ENCODE data around the gene BCAP31. TPM values are rescaled to one million over a fixed set of nuclear protein-coding genes. Genes with fewer than 3 reads are reported as not detected.

Gene BCAP31
- polyA plus RNA-seq, 1 donor from 2014 or later, result 254 TPM

DNA sequence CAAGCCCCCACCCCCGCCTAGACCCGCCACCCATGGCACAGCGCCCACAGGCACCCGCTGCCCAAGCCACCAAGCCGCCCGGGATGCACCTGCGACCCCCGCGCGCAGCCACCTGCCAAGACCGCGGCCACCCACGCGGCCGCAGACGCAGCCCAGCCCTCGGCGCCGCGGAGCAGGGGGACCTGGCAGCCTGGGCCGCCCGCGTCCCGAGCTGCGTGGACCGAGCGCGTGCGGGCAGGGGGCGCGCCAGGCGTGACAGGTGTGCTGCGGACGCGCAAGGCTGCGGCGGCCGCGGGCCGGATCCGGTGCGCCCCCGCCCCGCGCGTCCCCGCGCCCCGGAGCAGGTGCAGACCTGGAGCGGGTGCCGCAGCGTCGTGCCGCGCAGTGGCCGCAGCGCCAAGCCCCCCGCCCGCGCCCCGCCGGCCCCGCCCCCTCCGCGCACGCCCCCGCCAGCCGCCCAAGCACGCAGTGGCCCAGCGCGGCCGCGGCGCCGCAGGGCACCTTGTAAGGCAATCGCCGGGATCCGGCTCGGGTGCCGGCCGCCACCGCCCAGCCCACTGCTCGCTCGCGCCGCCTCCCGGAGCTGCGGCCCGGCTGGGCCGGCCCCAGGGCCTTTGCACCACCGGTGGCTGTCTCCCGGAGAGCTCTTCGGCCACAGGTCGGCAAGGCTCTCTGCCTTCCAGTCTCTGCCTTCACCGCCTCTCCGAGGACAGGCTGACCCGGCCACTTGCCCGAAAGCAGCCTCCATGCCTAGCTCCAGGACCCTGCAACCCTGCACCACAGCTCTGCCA is 50.6 kb downstream of the BCAP31 start, which contains the start of gene PNCK:
TSS of gene PNCK (minus strand) at position 386 of the 791 bp plus-strand sequence. CDS start 737 bp downstream, outside the sequence.
- Mint-ChIP-seq H3K4me3 (peak within 1 kb of the TSS in 2 of 4 donors; percentile 39 to 43), H3K4me1 (peaks cover 0 to 4% (median 2%) of the 10 kb centered on the region in 3 donors), H3K27ac (no peak within 1 kb of the TSS), H3K36me3 (no peaks in the 10 kb centered on the region), H3K9me3 (no peaks in the 10 kb centered on the region), H3K27me3 (peaks cover 16% of the 10 kb centered on the region)

DNA sequence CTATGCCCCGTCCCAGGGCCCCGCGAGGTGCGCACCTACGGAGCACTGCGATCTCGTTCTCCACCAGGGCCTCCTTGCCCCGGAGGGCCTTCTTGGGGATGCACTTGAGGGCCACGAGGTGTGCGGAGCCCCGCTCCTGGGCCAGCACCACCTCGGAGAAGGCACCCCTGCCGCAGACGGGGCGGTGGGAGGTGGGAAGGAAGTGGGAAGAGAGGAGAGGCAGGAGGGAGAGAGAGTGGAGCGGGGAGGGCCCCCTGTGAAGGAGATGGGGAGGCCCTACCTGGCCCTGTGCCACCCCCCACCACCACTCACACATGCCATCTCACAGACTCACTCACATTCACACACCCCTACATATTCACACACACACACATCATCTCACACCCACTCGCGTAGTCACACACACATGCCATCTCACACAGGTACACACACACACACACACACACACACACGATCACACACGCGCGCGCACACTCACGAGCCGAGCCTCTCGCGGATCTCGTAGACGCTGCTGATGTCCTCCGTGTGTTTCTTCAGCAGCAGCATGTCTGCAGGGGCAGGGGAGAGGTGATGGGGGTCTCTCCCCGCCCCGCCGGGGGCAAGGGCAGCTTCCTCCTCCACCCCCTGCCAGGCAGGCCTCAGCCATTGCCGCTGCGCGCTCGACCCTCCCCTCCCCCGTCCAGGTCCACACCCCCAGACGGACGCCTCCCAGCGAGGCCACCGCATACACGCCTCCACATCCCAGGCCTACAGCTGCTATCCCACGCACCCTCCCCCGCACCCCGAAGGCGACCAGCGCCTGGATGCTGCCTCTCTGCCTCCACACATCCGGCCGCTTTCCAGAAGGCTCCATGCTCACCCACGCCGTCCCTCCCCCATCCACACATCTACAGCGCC is 51.4 kb downstream of the BCAP31 start:
- peaks cover 4 to 7% (median 4%) of the 10 kb centered on the region in 3 donors for H3K4me1 Mint-ChIP-seq
- H3K27me3 Mint-ChIP-seq, result peaks cover 16% of the 10 kb centered on the region
- no peak overlapping the region for H3K27ac Mint-ChIP-seq
- no peaks in the 10 kb centered on the region for H3K36me3 Mint-ChIP-seq
- no peaks in the 10 kb centered on the region for H3K9me3 Mint-ChIP-seq
- H3K4me3 Mint-ChIP-seq, result peak overlapping the region in 1 of 4 donors; percentile 39

DNA sequence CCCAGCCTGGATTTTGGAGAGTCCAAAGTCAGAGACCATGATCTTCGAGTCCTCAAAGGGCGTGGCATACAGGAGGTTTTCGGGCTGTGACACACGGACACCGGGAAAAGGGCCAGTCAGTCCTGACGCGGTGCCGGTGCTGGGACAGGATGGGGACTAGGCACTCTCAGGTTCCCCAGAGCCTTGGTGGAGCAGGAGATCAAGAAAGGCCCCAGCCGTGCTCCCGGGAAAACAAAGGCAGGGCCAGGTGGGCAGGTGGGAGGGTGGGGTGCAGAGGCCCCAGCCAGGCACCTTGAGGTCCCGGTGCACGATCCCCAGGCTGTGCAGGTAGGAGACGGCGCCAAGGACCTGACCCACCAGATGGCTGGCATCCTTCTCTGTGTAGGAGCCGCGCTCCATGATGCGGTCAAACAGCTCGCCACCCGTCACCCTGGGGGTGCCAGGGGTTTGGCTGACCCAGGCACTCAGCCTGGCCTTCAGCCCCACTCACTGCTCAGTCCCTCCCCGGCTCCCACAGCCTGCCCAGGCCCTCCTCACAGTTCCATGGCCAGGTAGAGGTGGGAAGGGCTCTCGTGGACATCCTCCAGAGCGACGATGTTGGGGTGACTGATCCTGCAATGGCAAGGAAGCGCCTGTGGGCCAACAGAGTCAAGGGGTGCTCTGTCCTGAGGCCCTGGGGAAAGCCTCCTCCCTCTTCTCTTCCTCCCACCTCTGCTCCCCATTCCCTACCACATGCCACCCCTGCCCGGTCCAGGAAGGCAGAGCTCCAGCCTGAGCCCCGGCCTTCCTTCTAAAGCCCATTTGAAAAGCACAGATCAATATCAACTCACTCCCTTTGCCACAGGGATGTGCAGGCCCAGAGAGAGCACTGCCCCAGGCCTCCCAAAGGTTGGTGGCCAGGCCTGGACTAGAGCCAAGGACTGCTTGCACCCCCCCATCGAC is 52.3 kb downstream of the BCAP31 start:
- Mint-ChIP-seq H3K36me3 (no peaks in the 10 kb centered on the region), H3K9me3 (no peaks in the 10 kb centered on the region), H3K27ac (no peak overlapping the region), H3K4me1 (peaks cover 4 to 7% (median 4%) of the 10 kb centered on the region in 3 donors), H3K4me3 (no peak overlapping the region), H3K27me3 (peaks cover 14% of the 10 kb centered on the region)

DNA sequence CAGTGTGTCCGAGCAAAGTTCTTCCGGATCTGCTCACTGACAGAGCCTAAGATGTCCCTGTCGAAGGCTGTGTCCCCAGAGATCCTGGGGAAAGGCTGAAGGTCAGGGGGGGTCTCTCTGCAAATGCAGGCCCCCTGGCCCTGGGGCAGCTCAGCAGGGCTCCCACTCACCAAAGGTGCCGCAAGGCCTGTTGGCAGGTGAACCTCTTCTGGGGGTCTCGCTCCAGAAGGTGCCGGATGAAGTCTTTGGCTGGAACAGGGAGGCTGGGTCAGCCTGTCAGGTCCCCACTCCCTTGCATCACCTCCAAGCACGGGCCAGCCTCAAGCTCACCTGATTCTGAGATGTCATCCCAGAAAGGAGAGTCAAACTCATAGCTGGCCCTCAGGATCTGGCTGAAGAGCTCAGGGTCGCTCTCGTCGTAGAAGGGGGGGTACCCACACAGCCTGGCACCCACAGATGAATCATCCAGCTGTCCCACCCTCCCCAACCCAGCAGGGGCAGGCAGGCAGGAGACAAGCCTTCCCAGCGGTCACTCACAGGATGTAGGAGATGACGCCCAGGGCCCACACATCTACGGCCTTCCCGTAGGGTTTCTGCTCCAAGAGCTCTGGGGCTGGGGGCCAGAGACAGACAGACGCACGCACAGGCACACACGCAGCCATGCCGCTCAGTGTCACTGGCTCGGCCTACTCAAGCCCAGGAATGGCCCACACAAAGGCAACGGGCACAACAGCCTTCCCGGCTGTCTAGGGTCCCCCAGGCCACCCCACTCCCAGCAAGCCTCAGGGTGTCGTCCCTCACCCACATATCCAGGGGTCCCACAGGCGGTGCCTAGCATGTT is 53.2 kb downstream of the BCAP31 start:
- peaks cover 3 to 7% (median 4%) of the 10 kb centered on the region in 3 donors for H3K4me1 Mint-ChIP-seq
- no peak overlapping the region for H3K4me3 Mint-ChIP-seq
- peaks cover 12% of the 10 kb centered on the region for H3K27me3 Mint-ChIP-seq
- no peak overlapping the region for H3K27ac Mint-ChIP-seq
- no peaks in the 10 kb centered on the region for H3K36me3 Mint-ChIP-seq
- H3K9me3 Mint-ChIP-seq, result no peaks in the 10 kb centered on the region

DNA sequence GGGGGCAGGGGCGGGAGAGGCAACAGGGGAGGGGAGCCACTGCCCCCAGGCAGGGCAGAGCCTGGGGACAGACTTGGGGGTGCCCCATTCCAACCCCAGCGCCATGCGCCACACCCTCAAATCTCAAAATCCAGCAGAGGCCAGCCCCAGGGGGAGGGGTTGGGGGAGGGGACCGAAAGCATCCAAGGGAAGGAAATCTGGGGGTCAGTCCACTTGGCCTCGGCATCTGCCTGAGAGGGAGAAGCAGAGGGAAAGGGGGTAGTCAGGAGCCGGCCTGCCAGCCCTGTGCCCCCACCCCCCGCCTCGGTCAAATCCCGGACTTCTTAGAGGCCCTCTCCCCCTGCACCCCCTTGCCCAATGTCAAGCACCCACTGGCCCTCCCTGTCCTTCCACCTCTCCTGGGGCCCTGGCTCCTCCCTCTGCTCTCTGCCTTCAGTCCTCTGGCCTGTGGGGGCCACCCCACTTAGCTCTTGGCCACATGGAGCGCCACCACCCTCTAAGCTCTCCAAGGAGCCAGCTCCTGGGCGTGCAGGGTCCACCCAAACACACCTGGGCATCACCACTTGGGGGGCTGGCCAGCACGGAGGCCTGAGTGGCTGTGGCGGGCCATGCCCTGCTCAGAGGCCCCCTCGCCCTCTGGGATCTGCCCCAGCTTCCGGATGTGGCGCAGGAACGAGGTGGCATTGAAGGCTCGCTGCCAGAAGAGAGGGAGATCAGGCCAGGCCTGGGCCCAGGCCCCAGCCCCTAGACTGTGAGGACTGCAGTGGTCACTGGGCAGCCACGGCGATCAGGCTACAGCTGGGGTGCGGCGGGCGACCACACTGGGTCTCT is 54.1 kb downstream of the BCAP31 start:
- H3K4me1 Mint-ChIP-seq, result peaks cover 2 to 6% (median 4%) of the 10 kb centered on the region in 3 donors
- no peak overlapping the region for H3K27ac Mint-ChIP-seq
- no peaks in the 10 kb centered on the region for H3K36me3 Mint-ChIP-seq
- peaks cover 10% of the 10 kb centered on the region for H3K27me3 Mint-ChIP-seq
- no peak overlapping the region for H3K4me3 Mint-ChIP-seq
- no peaks in the 10 kb centered on the region for H3K9me3 Mint-ChIP-seq

DNA sequence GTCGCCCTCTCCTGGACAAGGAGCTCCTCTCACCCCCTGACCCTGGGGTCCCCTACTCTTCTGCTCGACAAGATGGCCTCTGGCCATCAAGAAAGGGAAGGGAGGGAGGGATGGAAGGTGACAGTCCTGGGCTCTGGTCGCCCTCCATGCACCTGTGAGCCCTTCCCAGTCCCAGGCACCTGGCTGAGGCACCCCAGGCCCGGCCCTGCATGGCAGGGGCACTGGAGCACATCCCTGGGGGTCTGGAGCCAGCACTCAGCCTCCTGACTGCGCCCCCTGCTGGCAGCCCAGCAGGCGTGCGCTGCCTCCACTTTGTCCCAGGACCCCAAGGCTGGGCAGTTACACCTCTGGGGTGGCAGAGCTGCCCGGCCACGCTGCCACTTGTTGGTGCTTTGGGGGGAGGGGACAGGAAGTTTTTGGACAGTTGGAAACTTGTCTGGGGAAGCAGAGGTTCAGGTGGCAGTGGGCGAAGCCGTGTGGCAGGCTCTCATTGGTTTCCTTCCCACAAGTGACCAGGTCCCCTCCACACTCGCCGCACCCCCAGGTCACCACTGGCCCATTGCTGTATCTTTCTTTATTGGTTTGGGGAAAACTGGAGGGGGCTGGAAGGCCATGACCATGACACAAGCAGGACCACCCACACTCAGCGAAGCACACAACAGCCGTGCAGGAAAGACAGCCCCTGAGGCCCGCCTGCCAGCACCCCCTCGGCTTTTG is 54.9 kb downstream of the BCAP31 start:
- Mint-ChIP-seq H3K9me3 (peaks cover 0 to 3% (median 0%) of the 10 kb centered on the region in 3 donors), H3K36me3 (no peaks in the 10 kb centered on the region), H3K4me1 (peaks cover 2 to 6% (median 4%) of the 10 kb centered on the region in 3 donors), H3K4me3 (no peak overlapping the region), H3K27me3 (peaks cover 5% of the 10 kb centered on the region), H3K27ac (no peak overlapping the region)

DNA sequence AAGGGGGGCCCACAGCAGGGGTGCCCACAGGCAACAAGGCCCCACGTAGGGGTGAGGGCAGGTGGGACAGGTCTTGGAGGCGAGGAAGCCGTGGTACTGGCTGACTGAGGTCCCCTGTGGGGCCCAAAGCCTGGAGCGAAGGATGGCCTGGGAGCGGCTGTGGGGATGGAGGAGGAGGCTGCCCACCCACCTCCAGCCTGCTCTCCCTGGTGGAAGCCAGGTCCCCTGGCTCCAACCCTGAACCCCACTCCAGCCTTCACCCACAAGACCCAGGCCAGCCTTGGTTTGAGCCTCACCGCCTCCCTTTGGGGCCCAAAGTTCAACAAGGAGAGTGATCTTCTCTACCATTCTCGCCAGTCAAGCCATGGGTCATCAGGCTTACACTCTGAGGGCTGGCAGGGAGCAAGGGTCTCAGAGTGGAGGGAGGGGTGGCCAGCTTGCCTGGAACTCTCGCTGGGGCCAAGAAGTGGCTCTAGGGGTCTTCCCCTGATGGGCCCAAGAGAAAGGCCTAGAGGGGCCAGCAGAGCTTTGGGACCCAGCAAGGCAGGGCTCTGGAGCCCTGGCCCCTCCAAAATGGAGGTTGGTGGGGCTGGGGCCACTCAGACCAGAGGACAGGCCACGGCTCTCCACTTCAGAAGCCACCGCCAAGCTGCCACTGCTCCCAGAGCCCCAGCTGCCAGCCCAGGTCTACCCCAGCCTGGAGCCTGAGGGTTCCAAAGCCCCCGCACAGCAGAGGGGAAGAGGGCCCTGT is 55.6 kb downstream of the BCAP31 start:
- H3K4me3 Mint-ChIP-seq, result no peak overlapping the region

DNA sequence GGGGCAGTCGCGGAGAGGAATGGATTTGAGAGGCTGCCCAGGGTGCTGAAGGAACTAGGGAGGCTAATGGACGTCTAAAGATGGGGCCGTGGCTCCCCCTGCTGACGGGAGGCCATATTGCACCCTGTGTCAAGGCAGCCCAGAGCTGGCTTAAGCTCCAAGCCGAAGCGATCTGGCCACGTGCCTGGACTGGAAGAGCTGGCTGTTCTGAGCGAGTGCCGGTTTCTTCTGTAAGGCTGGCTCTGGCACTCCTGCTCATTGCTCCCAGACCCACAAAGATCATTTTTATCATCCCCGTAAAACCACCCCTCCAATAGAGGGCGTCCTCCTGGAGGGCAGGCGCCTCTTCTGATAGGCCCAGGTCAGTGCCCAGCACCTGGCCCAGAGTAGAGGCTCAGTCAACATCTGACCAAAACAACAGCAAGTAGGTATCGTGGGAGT is 56.2 kb downstream of the BCAP31 start:
- Mint-ChIP-seq H3K4me3 (peak overlapping the region in 3 of 4 donors; percentile 58 to 89 (median 74)), H3K4me1 (peaks cover 2 to 5% (median 4%) of the 10 kb centered on the region in 3 donors), H3K27ac (no peak overlapping the region), H3K9me3 (peaks cover 0 to 3% (median 0%) of the 10 kb centered on the region in 3 donors), H3K27me3 (no peaks in the 10 kb centered on the region), H3K36me3 (no peaks in the 10 kb centered on the region)

More for the DNA sequence above, 55.6 kb downstream of the BCAP31 start:
- H3K9me3 Mint-ChIP-seq, result peaks cover 0 to 3% (median 0%) of the 10 kb centered on the region in 3 donors
- H3K36me3 Mint-ChIP-seq, result no peaks in the 10 kb centered on the region
- H3K27me3 Mint-ChIP-seq, result peaks cover 2% of the 10 kb centered on the region
- peaks cover 2 to 5% (median 4%) of the 10 kb centered on the region in 3 donors for H3K4me1 Mint-ChIP-seq
- H3K27ac Mint-ChIP-seq, result no peak overlapping the region

DNA sequence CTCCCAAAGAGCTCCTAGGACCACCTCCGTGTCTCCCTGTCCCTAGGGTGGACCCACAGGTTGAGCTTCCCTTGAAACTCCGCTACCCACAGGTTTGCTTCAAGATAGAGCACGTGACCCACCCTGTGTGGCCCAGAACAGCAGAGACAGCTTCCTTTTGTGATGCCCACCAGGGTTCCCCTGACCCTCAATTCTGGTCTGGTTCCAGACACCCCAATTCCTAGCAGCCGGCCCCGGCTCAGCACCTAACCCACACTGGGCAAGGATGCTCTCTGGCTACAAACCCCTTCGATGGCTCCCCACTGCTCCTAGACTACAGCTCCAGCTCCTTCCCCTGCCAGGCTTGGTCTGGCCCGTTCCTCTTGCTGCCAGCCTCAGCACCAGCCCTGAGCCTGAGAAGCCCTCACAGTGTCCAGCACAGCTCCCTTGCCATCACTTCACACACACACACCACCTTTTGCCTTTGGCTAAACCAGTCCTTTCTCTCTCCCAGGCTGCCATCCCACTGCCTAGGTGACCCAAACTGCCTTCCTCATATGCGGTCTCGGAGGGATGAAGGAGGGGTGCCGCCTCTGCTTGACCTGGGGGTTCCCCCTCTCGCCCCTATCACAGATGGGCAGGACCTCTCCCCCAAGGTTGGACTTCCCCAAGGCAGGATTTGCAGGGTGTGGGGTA is 56.8 kb downstream of the BCAP31 start:
- Mint-ChIP-seq H3K36me3 (no peaks in the 10 kb centered on the region), H3K4me3 (peak overlapping the region in 3 of 4 donors; percentile 58 to 89 (median 74)), H3K4me1 (peaks cover 0 to 5% (median 4%) of the 10 kb centered on the region in 3 donors), H3K9me3 (peaks cover 0 to 3% (median 0%) of the 10 kb centered on the region in 3 donors), H3K27me3 (peaks cover 2% of the 10 kb centered on the region), H3K27ac (peak overlapping the region in 1 of 3 donors; percentile 60)

DNA sequence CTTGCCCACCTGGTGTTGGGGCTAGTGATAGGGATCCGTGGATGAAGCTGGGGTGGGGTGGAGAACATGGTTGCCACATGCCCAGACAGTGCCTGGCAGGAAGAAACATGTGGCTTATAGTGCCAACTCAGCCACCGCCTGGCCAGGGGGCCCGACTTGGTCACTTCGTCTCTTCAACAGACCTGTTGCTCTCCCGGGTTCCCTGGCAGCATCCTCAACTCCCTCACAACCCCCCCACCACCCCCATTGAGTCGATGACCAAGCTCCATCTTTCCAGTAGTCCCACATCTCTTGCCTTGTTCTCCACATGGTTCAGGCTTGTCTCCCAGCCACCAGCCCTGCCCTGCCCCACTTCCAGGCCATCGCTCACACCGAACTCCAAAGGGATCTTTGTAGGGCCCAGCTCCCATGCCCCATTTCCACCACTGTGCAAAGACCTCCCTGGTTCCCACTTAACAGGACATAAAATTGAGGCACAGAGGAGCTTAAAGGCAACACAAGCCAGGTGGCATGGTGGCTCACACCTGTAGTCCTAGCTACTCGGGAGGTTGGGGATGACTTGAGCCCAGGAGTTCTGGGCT is 58.4 kb downstream of the BCAP31 start:
- peaks cover 0 to 8% (median 3%) of the 10 kb centered on the region in 3 donors for H3K9me3 Mint-ChIP-seq
- peaks cover 7% of the 10 kb centered on the region for H3K27me3 Mint-ChIP-seq
- peak overlapping the region in 1 of 4 donors; percentile 17 for H3K4me3 Mint-ChIP-seq
- no peaks in the 10 kb centered on the region for H3K36me3 Mint-ChIP-seq
- peaks cover 3 to 5% (median 4%) of the 10 kb centered on the region in 3 donors for H3K4me1 Mint-ChIP-seq
- H3K27ac Mint-ChIP-seq, result no peak overlapping the region

DNA sequence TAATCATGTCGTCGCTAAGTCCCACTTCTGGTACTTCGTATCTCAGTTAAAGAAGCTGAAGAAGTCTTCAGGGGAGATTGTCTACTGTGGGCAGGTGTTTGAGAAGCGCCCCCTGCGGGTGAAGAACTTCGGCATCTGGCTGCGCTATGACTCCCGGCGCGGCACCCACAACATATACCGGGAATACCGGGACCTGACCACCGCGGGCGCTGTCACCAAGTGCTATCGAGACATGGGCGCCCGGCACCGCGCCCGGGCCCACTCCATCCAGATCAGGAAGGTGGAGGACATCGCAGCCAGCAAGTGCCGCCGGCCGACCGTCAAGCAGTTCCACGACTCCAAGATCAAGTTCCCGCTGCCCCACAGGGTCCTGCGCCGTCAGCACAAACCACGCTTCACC is 61.9 kb downstream of the BCAP31 start:
- H3K27me3 Mint-ChIP-seq, result peaks cover 9% of the 10 kb centered on the region
- no peaks in the 10 kb centered on the region for H3K36me3 Mint-ChIP-seq
- H3K27ac Mint-ChIP-seq, result no peak overlapping the region
- peak overlapping the region in 2 of 4 donors; percentile 70 to 86 for H3K4me3 Mint-ChIP-seq
- H3K4me1 Mint-ChIP-seq, result peaks cover 0 to 3% (median 0%) of the 10 kb centered on the region in 3 donors
- peaks cover 0 to 8% (median 3%) of the 10 kb centered on the region in 3 donors for H3K9me3 Mint-ChIP-seq
